HepG2 (cell line): ENCODE results near the gene TAF12. TPM values are rescaled to one million over a fixed set of nuclear protein-coding genes. Genes with fewer than 3 reads are reported as not detected.
A peak's percentile ranks its signal among the peaks of the same experiment; 100 is the strongest.

ENCODE experiments used
- ARNT2 ChIP-seq: sonication (generic); formaldehyde crosslinking; IDR thresholded peaks from 2 replicates; pipeline ENCODE4 v1.8.0; 2022; ENCODE audit warnings: mild to moderate bottlenecking, low read depth, missing genetic modification reagents, moderate library complexity
- GMEB1 ChIP-seq: sonication (generic); formaldehyde crosslinking; IDR thresholded peaks from 2 replicates; pipeline ENCODE4 v1.5.1; 2020; ENCODE audit warnings: missing genetic modification reagents, mild to moderate bottlenecking, borderline replicate concordance
- GMEB2 ChIP-seq: IDR thresholded peaks from 2 replicates; pipeline ENCODE4 v1.6.1; 2016; ENCODE audit warnings: missing biosample characterization, missing genetic modification reagents, low read depth
- KDM1A ChIP-seq: IDR thresholded peaks from 2 replicates; pipeline ENCODE4 v1.6.1; 2016; ENCODE audit warnings: missing compliant biosample characterization
- PHF8 ChIP-seq: sonication (generic); formaldehyde crosslinking; IDR thresholded peaks from 2 replicates; pipeline ENCODE4 v1.5.0; 2020; ENCODE audit warnings: missing genetic modification reagents
- PITX1 ChIP-seq: sonication (generic); formaldehyde crosslinking; IDR thresholded peaks from 2 replicates; pipeline ENCODE4 v1.5.1; 2020; ENCODE audit warnings: mild to moderate bottlenecking, missing genetic modification reagents
- POLR2A ChIP-seq, 2 experiments: IDR thresholded peaks; 2 replicates each; pipeline ENCODE4 v1.6.1; 2011; ENCODE audit warnings: low read depth in 2 of 2, low read length in 2 of 2, mild to moderate bottlenecking in 1 of 2, moderate library complexity in 1 of 2; ENCODE audit not compliant: insufficient read depth in 1 of 2
- PRDM10 ChIP-seq: sonication (generic); formaldehyde crosslinking; IDR thresholded peaks from 2 replicates; pipeline ENCODE4 v1.4.0; 2020; ENCODE audit warnings: low read depth, missing genetic modification reagents
- SAP130 ChIP-seq: IDR thresholded peaks from 2 replicates; pipeline ENCODE4 v1.6.1; 2016; ENCODE audit warnings: low read depth
- SMAD3 ChIP-seq: sonication (generic); formaldehyde crosslinking; IDR thresholded peaks from 2 replicates; pipeline ENCODE4 v1.4.0; 2020; ENCODE audit warnings: missing genetic modification reagents
- SMAD9 ChIP-seq: sonication (generic); formaldehyde crosslinking; IDR thresholded peaks from 2 replicates; pipeline ENCODE4 v1.5.1; 2020; ENCODE audit warnings: mild to moderate bottlenecking, missing genetic modification reagents
- SMARCC2 ChIP-seq: fragments of 450-650 bp; IDR thresholded peaks from 2 replicates; pipeline ENCODE4 v1.6.1; 2017; ENCODE audit warnings: antibody characterized with exemption, mild to moderate bottlenecking
- THAP11 ChIP-seq: IDR thresholded peaks from 2 replicates; pipeline ENCODE4 v1.6.1; 2016; ENCODE audit warnings: missing biosample characterization, missing genetic modification reagents
- ZFX ChIP-seq: sonication (generic); formaldehyde crosslinking; IDR thresholded peaks from 2 replicates; pipeline ENCODE4 v1.4.0; 2020; ENCODE audit warnings: mild to moderate bottlenecking, low read depth, missing genetic modification reagents, moderate library complexity
- ZMYM3 ChIP-seq: sonication (generic); formaldehyde crosslinking; IDR thresholded peaks from 2 replicates; pipeline ENCODE4 v1.5.1; 2020; ENCODE audit warnings: mild to moderate bottlenecking, missing genetic modification reagents
- ZNF281 ChIP-seq: sonication (generic); formaldehyde crosslinking; IDR thresholded peaks from 2 replicates; pipeline ENCODE4 v1.4.0; 2020; ENCODE audit warnings: missing genetic modification reagents, borderline replicate concordance
- ZNF572 ChIP-seq: sonication (generic); formaldehyde crosslinking; IDR thresholded peaks from 2 replicates; pipeline ENCODE4 v1.5.1; 2020; ENCODE audit warnings: mild to moderate bottlenecking, missing genetic modification reagents
- ZNF83 ChIP-seq: sonication (generic); formaldehyde crosslinking; IDR thresholded peaks from 2 replicates; pipeline ENCODE4 v1.4.0; 2020; ENCODE audit warnings: missing genetic modification reagents, mild to moderate bottlenecking, borderline replicate concordance
- ZSCAN21 ChIP-seq: sonication (generic); formaldehyde crosslinking; IDR thresholded peaks from 2 replicates; pipeline ENCODE4 v1.8.0; 2022; ENCODE audit warnings: mild to moderate bottlenecking, missing genetic modification reagents, moderate library complexity, borderline replicate concordance
- ZSCAN31 ChIP-seq: sonication (generic); formaldehyde crosslinking; IDR thresholded peaks from 2 replicates; pipeline ENCODE4 v1.5.0; 2020; ENCODE audit warnings: low read depth, mild to moderate bottlenecking, missing genetic modification reagents
- polyA plus RNA-seq, 8 experiments: library from polyadenylated mRNA; depleted of rRNA in 3 of 8; stranded (reverse) in 7 of 8; unstranded in 1 of 8; fragments of >200 nt; fragmentation: Illumina TruSeq in 4 of 8; extraction: Trizol in 4 of 8; gene quantifications; 2 replicates each; pipeline versions ENCODE4 v1.2.1 to v1.2.3, GENCODE V29; 2011 to 2016; ENCODE audit warnings: low read depth in 4 of 8, missing spikeins in 1 of 8, mixed read lengths in 1 of 8; ENCODE audit not compliant: insufficient read depth in 1 of 8
- total RNA-seq, 5 experiments: library from RNA; depleted of rRNA; stranded (reverse); fragments of >200 nt; fragmentation: Illumina TruSeq; extraction: Trizol; gene quantifications; 2 replicates each; pipeline ENCODE4 v1.2.3, GENCODE V29; 2016; ENCODE audit warnings: low read depth in 1 of 5

The TAF12 gene
- total and polyA plus RNA-seq, 2 of the 13 experiments (the other 11 are each of a cell fraction or from before 2014, with no cell fraction given): 16.3 to 17.1 TPM

GRCh38 chr1:28668191-28668955 lies 25.5 kb upstream of the TAF12 start, which contains the start of gene GMEB1 (continued):
- TF ChIP-seq PRDM10 (CRISPR knock-in tag) (no peak), KDM1A (CRISPR knock-in tag) (no peak), GMEB2 (CRISPR knock-in tag) (0 out of 2 replicates have a peak, but pooled peaks have one; percentile 37), ZFX (CRISPR knock-in tag) (peak; percentile 77), ZSCAN21 (CRISPR knock-in tag) (no peak), SMAD9 (no peak), ARNT2 (CRISPR knock-in tag) (0 out of 2 replicates have a peak, but pooled peaks have one; percentile 32), ZNF281 (CRISPR knock-in tag) (peak; percentile 75), PHF8 (CRISPR knock-in tag) (peak; percentile 42), ZMYM3 (CRISPR knock-in tag) (peak; percentile 59; the same call in 1 of the 2 replicates), GMEB1 (CRISPR knock-in tag) (peak; percentile 53; the same call in 1 of the 2 replicates), SMARCC2 (no peak), SAP130 (CRISPR knock-in tag) (peak; percentile 62), PITX1 (CRISPR knock-in tag) (peak; percentile 67), ZSCAN31 (0 out of 2 replicates have a peak, but pooled peaks have one; percentile 20), POLR2A (IDR thresholded peaks at IDR 0.05; ENCODE audit: insufficient read depth in 1 of 2, low read depth in 2 of 2, low read length in 2 of 2) (peak in 1 of 2 experiments; percentile 39; a peak in 2 of 4 replicates), THAP11 (CRISPR knock-in tag) (peak; percentile 73), ZNF572 (no peak), SMAD3 (CRISPR knock-in tag) (0 out of 2 replicates have a peak, but pooled peaks have one; percentile 28), ZNF83 (CRISPR knock-in tag) (no peak)
